GM12878 (cell line): Measurements from ENCODE around the gene PSMC3.

Experiments
- ATF2 ChIP-seq: IDR thresholded peaks from 2 replicates; pipeline ENCODE4 v1.6.1; 2012; ENCODE audit warnings: low read length, inconsistent platforms
- CHD4 ChIP-seq: fragments of 200-600 bp; sonication (generic); IDR thresholded peaks from 2 replicates; pipeline ENCODE4 v1.6.1; 2016; ENCODE audit warnings: mild to moderate bottlenecking
- CTCF ChIP-seq, 3 experiments: IDR thresholded peaks in 2 of 3; conservative IDR thresholded peaks in 1 of 3; 2 replicates each; pipeline ENCODE4 v1.5.1; 2011; ENCODE audit warnings: low read depth in 3 of 3, low read length in 3 of 3, mild to moderate bottlenecking in 3 of 3, control low read depth in 2 of 3, moderate library complexity in 2 of 3, inconsistent platforms in 1 of 3, mixed read lengths in 1 of 3; ENCODE audit not compliant: control insufficient read depth in 2 of 3, insufficient read depth in 1 of 3; ENCODE audit errors: extremely low read depth in 1 of 3
- EZH2 ChIP-seq: IDR thresholded peaks from 2 replicates; pipeline ENCODE4 v1.6.1; 2012; ENCODE audit warnings: low read depth, mild to moderate bottlenecking, control low read depth, inconsistent platforms, low read length, borderline replicate concordance; ENCODE audit not compliant: control insufficient read depth
- HDAC2 ChIP-seq: fragments of 200-600 bp; sonication (generic); IDR thresholded peaks from 2 replicates; pipeline ENCODE4 v1.6.1; 2017
- IRF3 ChIP-seq: fragments of 450-650 bp; IDR thresholded peaks from 2 replicates; pipeline ENCODE4 v1.6.1; 2014; ENCODE audit warnings: mild to moderate bottlenecking
- NFYA ChIP-seq: IDR thresholded peaks from 2 replicates; pipeline ENCODE4 v1.6.1; 2011; ENCODE audit warnings: low read depth, mild to moderate bottlenecking, low read length, improper control_type of control experiment, borderline replicate concordance
- PKNOX1 ChIP-seq: fragments of 450-650 bp; IDR thresholded peaks from 2 replicates; pipeline ENCODE4 v1.6.1; 2016; ENCODE audit warnings: mild to moderate bottlenecking
- POLR2A ChIP-seq: IDR thresholded peaks from 2 replicates; pipeline ENCODE4 v1.6.1; 2011; ENCODE audit warnings: low read depth, mild to moderate bottlenecking, low read length
- REST ChIP-seq: IDR thresholded peaks from 2 replicates; pipeline ENCODE4 v1.6.1; 2012; ENCODE audit warnings: mild to moderate bottlenecking, low read depth, low read length
- SREBF2 ChIP-seq: IDR thresholded peaks from 2 replicates; pipeline ENCODE4 v1.6.1; 2012; ENCODE audit warnings: mild to moderate bottlenecking, low read length

GRCh38 chr11:47437218-47437745, 11.0 kb upstream of the PSMC3 start:
- TF ChIP-seq REST, result no peak
- no peak for TF ChIP-seq POLR2A
- no peak for TF ChIP-seq HDAC2
- TF ChIP-seq SREBF2, result no peak
- TF ChIP-seq NFYA, result no peak
- TF ChIP-seq IRF3, result no peak
- TF ChIP-seq CTCF (IDR thresholded peaks at IDR 0.05 in 2 of 3, conservative IDR thresholded peaks at IDR 0.05 in 1 of 3; ENCODE audit: control insufficient read depth in 2 of 3, extremely low read depth in 1 of 3, insufficient read depth in 1 of 3, low read depth in 3 of 3, low read length in 3 of 3), result no peak
- no peak for TF ChIP-seq ATF2
- TF ChIP-seq PKNOX1, result no peak
- no peak for TF ChIP-seq EZH2
- no peak for TF ChIP-seq CHD4
